ENCODE data around the gene ZP2. TPM values are rescaled to one million over a fixed set of nuclear protein-coding genes. Genes with fewer than 3 reads are reported as not detected.

The ZP2 gene
- total and polyA plus RNA-seq, 9 of the 15 experiments (the other 6 are each of a cell fraction or from before 2014, with no cell fraction given) = not detected

GRCh38 chr16:21214086-21214485 lies 2.7 kb upstream of the ZP2 start (continued):
- no peak for TF ChIP-seq ZZZ3 (IDR thresholded peaks at IDR 0.05)

GRCh38 chr16:21208446-21209230 lies 2.7 kb downstream of the ZP2 start:
- CTCF ChIA-PET (ENCODE audit: low intra/inter-chr PET ratio) = no interaction called here
- POLR2A ChIA-PET = interaction anchor here (0.6 kb wide), 1 partner anchor 752 kb away, joined by 4 read pairs; no protein-coding TSS in a partner anchor
- in situ Hi-C loops (cut with MboI) = no loop called here

GRCh38 chr16:21206550-21206949 lies 4.8 kb downstream of the ZP2 start:
- H3K79me2 ChIP-seq (ENCODE audit: control insufficient read depth, insufficient read depth, low read length) = no peaks in the 10 kb centered on the region
- no peak overlapping the region for H3K4me3 ChIP-seq
- H3K27ac ChIP-seq (ENCODE audit: extremely low read depth, low read depth, low read length) = no peak overlapping the region
- no peak for ATAC-seq
- no TSS peak for BruUV-seq (replicated peaks)
- H3K27me3 ChIP-seq (ENCODE audit: control insufficient read depth in 2 of 2, insufficient read depth in 2 of 2, low read length in 2 of 2) = peaks cover 18 to 51% of the 10 kb centered on the region in 2 experiments
- H3K36me3 ChIP-seq (ENCODE audit: control insufficient read depth, insufficient read depth, low read length) = no peaks in the 10 kb centered on the region
- 0 out of 2 replicates have a peak, but pooled peaks cover 3% of the 10 kb centered on the region for H4K20me1 ChIP-seq (replicated peaks; ENCODE audit: control insufficient read depth, insufficient read depth, low read length)
- H2AFZ ChIP-seq (ENCODE audit: low read depth, low read length) = no peak overlapping the region
- ChIA-PET CTCF (ENCODE audit: low intra/inter-chr PET ratio) (no interaction called here), POLR2A (interaction anchor here (1.0 kb wide), 1 partner anchor 96 kb away, joined by 4 read pairs; no protein-coding TSS in a partner anchor)
- intact Hi-C loops (cut with micrococcal nuclease) (no loop called here), in situ Hi-C loops (cut with MboI) (no loop called here)
- no peaks in the 10 kb centered on the region for H3K9me1 ChIP-seq (ENCODE audit: control insufficient read depth, insufficient read depth, low read length)
- 2% methylated on average over 4 of the region's 4 CpGs for WGBS (ENCODE audit: insufficient coverage, low coverage, missing lambda C conversion rate)
- H3K4me2 ChIP-seq (ENCODE audit: insufficient read depth, low read length) = no peak overlapping the region
- H3K9me3 ChIP-seq (replicated peaks; ENCODE audit: control insufficient read depth, insufficient read depth, low read depth, low read length) = no peaks in the 10 kb centered on the region
- FAIRE-seq = no peak
- DNase-seq (ENCODE audit: extremely low read depth in 1 of 4, low spot score in 3 of 4) = no peak
- no peak for TF ChIP-seq ZNF583 (CRISPR knock-in tag; IDR thresholded peaks at IDR 0.05)
- TF ChIP-seq NELFE (IDR thresholded peaks at IDR 0.05; ENCODE audit: insufficient read depth, insufficient read length) = no peak
- H3K9ac ChIP-seq (ENCODE audit: insufficient read depth in 1 of 2, low read depth in 2 of 2, low read length in 2 of 2) = no peak overlapping the region
- no peaks in the 10 kb centered on the region; a peak in 2 of 5 replicates for H3K4me1 ChIP-seq (replicated peaks in 1 of 2; ENCODE audit: control insufficient read depth in 2 of 2, insufficient read depth in 2 of 2, low read length in 2 of 2)

More at GRCh38 chr16:21208446-21209230, 2.7 kb downstream of the ZP2 start:
- Histone ChIP-seq H3K9ac (ENCODE audit: insufficient read depth in 1 of 2, low read depth in 2 of 2, low read length in 2 of 2) (no peak overlapping the region), H3K4me2 (ENCODE audit: insufficient read depth, low read length) (no peak overlapping the region), H3K27me3 (ENCODE audit: control insufficient read depth in 2 of 2, insufficient read depth in 2 of 2, low read length in 2 of 2) (peaks cover 13 to 57% of the 10 kb centered on the region in 2 experiments), H2AFZ (ENCODE audit: low read depth, low read length) (no peak overlapping the region), H3K4me3 (no peak overlapping the region), H4K20me1 (replicated peaks; ENCODE audit: control insufficient read depth, insufficient read depth, low read length) (0 out of 2 replicates have a peak, but pooled peaks cover 3% of the 10 kb centered on the region), H3K9me1 (ENCODE audit: control insufficient read depth, insufficient read depth, low read length) (no peaks in the 10 kb centered on the region), H3K4me1 (replicated peaks in 1 of 2; ENCODE audit: control insufficient read depth in 2 of 2, insufficient read depth in 2 of 2, low read length in 2 of 2) (no peaks in the 10 kb centered on the region), H3K36me3 (ENCODE audit: control insufficient read depth, insufficient read depth, low read length) (no peaks in the 10 kb centered on the region), H3K79me2 (ENCODE audit: control insufficient read depth, insufficient read depth, low read length) (no peaks in the 10 kb centered on the region), H3K27ac (ENCODE audit: extremely low read depth, low read depth, low read length) (no peak overlapping the region), H3K9me3 (replicated peaks; ENCODE audit: control insufficient read depth, insufficient read depth, low read depth, low read length) (no peaks in the 10 kb centered on the region)
- DNase-seq (ENCODE audit: extremely low read depth in 1 of 4, low spot score in 3 of 4) (no peak), FAIRE-seq (no peak), ATAC-seq (no peak)
- whole genome bisulfite sequencing (ENCODE audit: insufficient coverage, low coverage, missing lambda C conversion rate) = 0% methylated on average over 2 of the region's 2 CpGs
- no TSS peak for BruUV-seq (replicated peaks)
- TF ChIP-seq CEBPG (CRISPR knock-in tag; IDR thresholded peaks at IDR 0.05) (no peak), CEBPG (tag; conservative IDR thresholded peaks at IDR 0.05 in 1 of 2, IDR thresholded peaks at IDR 0.05 in 1 of 2) (peak; percentile 23 to 71; a peak in 2 of 4 replicates), HDAC3 (IDR thresholded peaks at IDR 0.05; ENCODE audit: borderline replicate concordance, partially characterized antibody) (no peak)
- intact Hi-C loops (cut with micrococcal nuclease) = no loop called here
